GM12878 (cell line): ENCODE data around the gene CD83. TPM values are rescaled to one million over a fixed set of nuclear protein-coding genes. Genes with fewer than 3 reads are reported as not detected.

Experiments
- ATAC-seq: fragments of 200-7000 bp; cut with Tn5 transposase; 3 replicates; pipeline ENCODE4 v1.9.1; 2020; ENCODE audit warnings: mild to moderate bottlenecking, moderate library complexity
- BruUV-seq: library from RNA; stranded (reverse); fragments of 400-500 nt; replicated peaks from 2 replicates; lab custom pipeline; 2021; lab: Mats Ljungman, UMichigan
- CTCF ChIA-PET: fragments of 300-600 bp; sonication (Branson Sonifier 250); formaldehyde crosslinking; extraction: SDS; loops from one replicate; lab custom pipeline; 2021; ENCODE audit warnings: inconsistent platforms; lab: Yijun Ruan, JAX
- POLR2A ChIA-PET: fragments of 350-600 bp; formaldehyde crosslinking; extraction: SDS; loops from one replicate; lab custom pipeline; 2021; ENCODE audit warnings: inconsistent platforms; lab: Charles Lee
- RAD21 ChIA-PET: fragments of 300-600 bp; sonication (Branson Sonifier 250); formaldehyde crosslinking; loops from one replicate; lab custom pipeline; 2023; ENCODE audit warnings: antibody characterized with exemption; ENCODE audit not compliant: unreplicated experiment; lab: Charles Lee
- SMC1A ChIA-PET: fragments of 300-600 bp; sonication (Branson Sonifier 250); formaldehyde crosslinking; loops from one replicate; lab custom pipeline; 2023; ENCODE audit not compliant: unreplicated experiment, uncharacterized antibody; lab: Charles Lee
- DNase-seq: peaks from one replicate; pipeline ENCODE4 v3.0.0-alpha.2; 2011; ENCODE audit warnings: low read depth, low spot score
- FAIRE-seq: peaks from 3 replicates; lab custom pipeline; 2011; peaks lifted over from hg19 to GRCh38; lab: Jason Lieb, UNC
- H2AFZ ChIP-seq: 2 replicates; pipeline ENCODE4 v1.6.0; 2011; ENCODE audit warnings: low read depth, low read length, control low read depth; ENCODE audit not compliant: control insufficient read depth
- H3K27ac ChIP-seq: 2 replicates; pipeline ENCODE4 v1.5.1; 2011; ENCODE audit warnings: control low read depth; ENCODE audit not compliant: control insufficient read depth, insufficient read depth
- H3K27me3 ChIP-seq, 2 experiments: replicated peaks in 1 of 2; 2 replicates each; pipeline versions ENCODE4 v1.6.0 to v1.6.1; 2011; ENCODE audit warnings: low read length in 1 of 2; ENCODE audit not compliant: control insufficient read depth in 2 of 2, insufficient read depth in 2 of 2
- H3K36me3 ChIP-seq, 2 experiments: 2 replicates each; pipeline ENCODE4 v1.5.1; 2011; ENCODE audit warnings: low read length in 1 of 2; ENCODE audit not compliant: control insufficient read depth in 2 of 2, insufficient read depth in 2 of 2
- H3K4me1 ChIP-seq: 2 replicates; pipeline ENCODE4 v1.6.1; 2011; ENCODE audit warnings: mild to moderate bottlenecking, low read length, moderate library complexity, mixed read lengths; ENCODE audit not compliant: control insufficient read depth, insufficient read depth
- H3K4me2 ChIP-seq: 2 replicates; pipeline ENCODE4 v1.6.0; 2011; ENCODE audit warnings: control low read depth; ENCODE audit not compliant: control insufficient read depth, insufficient read depth
- H3K4me3 ChIP-seq: fragments of 200-600 bp; sonication (generic); 2 replicates; pipeline ENCODE4 v1.5.1; 2016
- H3K79me2 ChIP-seq: 2 replicates; pipeline ENCODE4 v1.6.0; 2011; ENCODE audit warnings: low read length; ENCODE audit not compliant: control insufficient read depth, insufficient read depth
- H3K9ac ChIP-seq: 2 replicates; pipeline ENCODE4 v1.8.0; 2011; ENCODE audit warnings: low read length, control low read depth, mixed read lengths; ENCODE audit not compliant: control insufficient read depth, insufficient read depth
- H3K9me3 ChIP-seq: replicated peaks from 3 replicates; pipeline ENCODE4 v1.5.1; 2011; ENCODE audit warnings: mild to moderate bottlenecking, low read length; ENCODE audit not compliant: control insufficient read depth, insufficient read depth
- H4K20me1 ChIP-seq: 2 replicates; pipeline ENCODE4 v1.6.0; 2011; ENCODE audit not compliant: control insufficient read depth, insufficient read depth
- PKNOX1 ChIP-seq: fragments of 450-650 bp; IDR thresholded peaks from 2 replicates; pipeline ENCODE4 v1.6.1; 2016; ENCODE audit warnings: mild to moderate bottlenecking
- POLR2AphosphoS5 ChIP-seq: IDR thresholded peaks from 2 replicates; pipeline ENCODE4 v1.6.1; 2011; ENCODE audit warnings: mild to moderate bottlenecking, low read length, inconsistent platforms
- SIN3A ChIP-seq: IDR thresholded peaks from 2 replicates; pipeline ENCODE4 v1.6.1; 2012; ENCODE audit warnings: low read depth, low read length, improper control_type of control experiment
- SMAD1 ChIP-seq: fragments of 450-650 bp; IDR thresholded peaks from 2 replicates; pipeline ENCODE4 v1.6.1; 2018; ENCODE audit warnings: mild to moderate bottlenecking, low read depth; ENCODE audit not compliant: partially characterized antibody
- SMC3 ChIP-seq: IDR thresholded peaks from 2 replicates; pipeline ENCODE4 v1.6.1; 2011; ENCODE audit warnings: low read length, improper control_type of control experiment, borderline replicate concordance
- ZNF687 ChIP-seq: fragments of 450-650 bp; IDR thresholded peaks from 2 replicates; pipeline ENCODE4 v1.6.1; 2017; ENCODE audit warnings: mild to moderate bottlenecking, moderate library complexity
- WGBS: methylation state at CpG from one replicate; pipeline ENCODE4 v1.1.6; 2016; ENCODE audit warnings: low lambda C conversion rate; ENCODE audit not compliant: insufficient replicate concordance, insufficient coverage; ENCODE audit errors: missing lambda C conversion rate; 5-methylcytosine and 5-hydroxymethylcytosine counted together
- in situ Hi-C: fragments of 300-500 bp; cut with MboI; formaldehyde crosslinking; loops from 9 replicates; pipeline ENCODE4 v1.14.3; 2018; ENCODE audit warnings: mixed read lengths
- intact Hi-C: fragments of 100-400 bp; cut with micrococcal nuclease; formaldehyde crosslinking; loops from one replicate; pipeline ENCODE4 v1.14.2; 2022; ENCODE audit not compliant: unreplicated experiment
- polyA plus RNA-seq, 11 experiments: library from polyadenylated mRNA; depleted of rRNA in 4 of 11; unstranded in 6 of 11; stranded (reverse) in 5 of 11; fragments of >200 nt; fragmentation: Nextera tagmentation in 4 of 11; fragmentation: Illumina TruSeq in 1 of 11; extraction: Ambion mirVana in 4 of 11; extraction: Trizol in 1 of 11; gene quantifications; 1 replicate in 1 of 11; 2 replicates in 10 of 11; pipeline versions ENCODE4 v1.2.1 to v1.2.3, GENCODE V29; 2011 to 2016; ENCODE audit warnings: inconsistent platforms in 2 of 11, missing spikeins in 2 of 11, low read depth in 1 of 11
- total RNA-seq, 4 experiments: library from RNA; depleted of rRNA in 3 of 4; stranded (reverse); fragments of >200 nt in 3 of 4; fragmentation: Illumina TruSeq in 1 of 4; extraction: Trizol in 1 of 4; gene quantifications; 2 replicates each; pipeline versions ENCODE4 v1.2.1 to v1.2.3, GENCODE V29; 2013 to 2021

Gene CD83
- total and polyA plus RNA-seq, 10 of the 15 experiments (the other 5 are each of a cell fraction or from before 2014, with no cell fraction given), result 76.1 to 174 (median 129) TPM

GRCh38 chr6:14118446-14118845 is 874 bp downstream of the CD83 start:
- Histone ChIP-seq H3K36me3 (peaks cover 0 to 5% of the 10 kb centered on the region in 2 experiments; a peak in 3 of 4 replicates), H3K27me3 (no peaks in the 10 kb centered on the region), H3K4me1 (peaks cover 19% of the 10 kb centered on the region), H4K20me1 (no peaks in the 10 kb centered on the region), H3K79me2 (peaks cover 58% of the 10 kb centered on the region), H3K27ac (peak overlapping the region; percentile 78), H3K4me2 (peak overlapping the region; percentile 84), H3K4me3 (peak overlapping the region; percentile 93), H2AFZ (no peak overlapping the region), H3K9ac (peak overlapping the region; percentile 78), H3K9me3 (no peaks in the 10 kb centered on the region)
- TF ChIP-seq POLR2AphosphoS5 (0 out of 2 replicates have a peak, but pooled peaks have one; percentile 12), SIN3A (no peak), SMAD1 (no peak), PKNOX1 (0 out of 2 replicates have a peak, but pooled peaks have one; percentile 16), SMC3 (0 out of 2 replicates have a peak, but pooled peaks have one; percentile 7), ZNF687 (0 out of 2 replicates have a peak, but pooled peaks have one; percentile 13)
- RAD21 ChIA-PET, result interaction anchor here (1.9 to 11.6 kb wide), 5 partner anchors 10 to 46 kb away, joined by 10 to 111 read pairs (median 24); no protein-coding TSS in a partner anchor
- DNase-seq, result no peak
- SMC1A ChIA-PET, result interaction anchor here (0.5 to 14.9 kb wide), 10 partner anchors 8 to 744 kb away, joined by 3 to 187 read pairs (median 15); no protein-coding TSS in a partner anchor
- 50% methylated on average over 2 of the region's 2 CpGs for WGBS
- FAIRE-seq, result peak; percentile 23
- CTCF ChIA-PET, result interaction anchor here (1.0 to 4.0 kb wide), 7 partner anchors 9 to 51 kb away, joined by 3 to 33 read pairs (median 6); no protein-coding TSS in a partner anchor
- in situ Hi-C loops, result loop anchor here (25.0 kb wide), 1 partner anchor 1756 kb away; no protein-coding TSS in a partner anchor
- TSS peak; percentile 52 for BruUV-seq
- intact Hi-C loops, result no loop called here
- POLR2A ChIA-PET, result interaction anchor here (1.1 to 6.8 kb wide), 5 partner anchors 8 to 47 kb away, joined by 3 to 51 read pairs (median 9); no protein-coding TSS in a partner anchor
- ATAC-seq, result peak; percentile 2
